ENCODE measurements around the gene EFHD2. TPM values are rescaled to one million over a fixed set of nuclear protein-coding genes. Genes with fewer than 3 reads are reported as not detected.
"Not testable (repeated sequence)": the region's sequence is repeated elsewhere in the genome, so short reads cannot be mapped to it uniquely, and the experiment has no call there.

EFHD2 gene
- total and polyA plus RNA-seq, 5 experiments from 2014 or later, result 25.3 to 129 (median 27.6) TPM

DNA sequence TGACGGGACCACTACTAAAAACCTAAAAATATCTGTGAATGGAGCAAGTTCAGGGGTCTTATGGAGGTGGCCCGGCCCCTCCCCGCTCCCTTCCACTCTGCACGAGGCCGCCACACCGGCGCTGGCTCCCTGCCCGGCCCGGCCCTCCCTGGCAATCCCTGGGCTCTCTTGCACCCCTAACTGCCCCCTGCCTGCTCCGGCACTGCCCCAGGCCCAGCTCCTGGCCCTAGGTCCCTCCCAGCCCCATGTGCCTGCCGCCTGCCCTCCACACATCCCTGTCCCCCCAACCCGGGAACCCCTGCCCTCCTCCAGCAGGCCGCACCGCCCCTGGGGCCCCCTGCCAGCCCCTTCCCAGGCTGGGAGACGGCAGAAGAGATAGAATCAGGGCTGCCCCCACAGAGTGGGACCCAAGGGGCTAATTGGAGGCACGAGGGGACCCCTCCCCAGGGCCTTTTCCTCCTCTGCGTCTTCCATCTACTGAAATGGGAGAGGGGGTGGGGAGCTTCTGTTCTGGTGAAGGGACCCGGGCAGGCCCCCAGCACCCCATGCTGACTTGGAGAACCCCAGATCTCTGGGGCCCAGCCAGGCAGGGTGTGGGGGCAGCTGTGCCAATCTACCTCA is 19.2 kb downstream of the EFHD2 start:
- H3K27ac Mint-ChIP-seq, result peak overlapping the region in 1 of 10 donors; percentile 43
- H3K9me3 Mint-ChIP-seq, result no peaks in the 10 kb centered on the region
- peaks cover 0 to 21% (median 9%) of the 10 kb centered on the region in 4 donors for H3K4me1 Mint-ChIP-seq
- no peak for ATAC-seq
- peaks cover 0 to 33% (median 3%) of the 10 kb centered on the region in 3 donors for H3K36me3 Mint-ChIP-seq
- DNase-seq, result no peak
- POLR2A ChIA-PET, result no interaction called here
- H3K27me3 Mint-ChIP-seq, result no peaks in the 10 kb centered on the region
- H3K4me3 Mint-ChIP-seq, result no peak overlapping the region

- ATAC-seq (no peak), DNase-seq (no peak)
- peaks cover 0 to 30% (median 3%) of the 10 kb centered on the region in 3 donors for H3K36me3 Mint-ChIP-seq
- POLR2A ChIA-PET, result no interaction called here
- H3K27me3 Mint-ChIP-seq, result no peaks in the 10 kb centered on the region
- H3K27ac Mint-ChIP-seq, result peak overlapping the region in 1 of 10 donors; percentile 65
- no peak overlapping the region for H3K4me3 Mint-ChIP-seq
- no peaks in the 10 kb centered on the region for H3K9me3 Mint-ChIP-seq
- peaks cover 0 to 15% (median 5%) of the 10 kb centered on the region in 4 donors for H3K4me1 Mint-ChIP-seq
Measured at GRCh38 chr1:15429701-15430149, 20.0 kb downstream of the EFHD2 start.

GRCh38 chr1:15430787-15431570 is 21.3 kb downstream of the EFHD2 start:
- ATAC-seq (peak; percentile 61 to 73), DNase-seq (peak; percentile 51 to 84 (median 69))
- H3K4me3 Mint-ChIP-seq, result no peak overlapping the region
- no peaks in the 10 kb centered on the region for H3K27me3 Mint-ChIP-seq
- POLR2A ChIA-PET, result interaction anchor here (1.0 kb wide), 1 partner anchor 108 kb away, joined by 5 read pairs; no protein-coding TSS in a partner anchor
- no peak overlapping the region for H3K27ac Mint-ChIP-seq
- peaks cover 0 to 21% (median 3%) of the 10 kb centered on the region in 3 donors for H3K36me3 Mint-ChIP-seq
- H3K9me3 Mint-ChIP-seq, result no peaks in the 10 kb centered on the region
- peaks cover 0 to 18% (median 5%) of the 10 kb centered on the region in 4 donors for H3K4me1 Mint-ChIP-seq

DNA sequence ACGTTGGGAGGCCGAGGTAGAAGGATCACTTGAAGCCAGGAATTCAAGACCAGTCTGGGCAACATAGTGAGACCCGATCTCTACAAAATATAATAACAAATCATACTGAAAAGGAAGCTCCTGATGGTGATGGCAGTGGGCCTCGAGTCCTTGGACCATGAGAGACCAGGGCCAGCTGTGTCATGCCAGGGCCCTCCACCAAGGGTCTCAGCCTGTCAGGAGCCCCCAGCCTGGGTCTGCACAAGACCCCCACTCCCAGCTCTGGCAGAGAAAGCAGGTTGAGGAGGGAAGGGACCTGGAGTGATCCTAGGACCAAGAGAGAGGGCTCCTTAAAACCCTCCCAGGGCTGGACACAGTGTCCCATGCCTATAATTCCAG is 21.9 kb downstream of the EFHD2 start:
- no peaks in the 10 kb centered on the region for H3K27me3 Mint-ChIP-seq
- ATAC-seq, result no peak
- H3K4me3 Mint-ChIP-seq, result no peak overlapping the region
- POLR2A ChIA-PET, result interaction anchor here (0.6 to 1.0 kb wide), 2 partner anchors 28 to 108 kb away, joined by 5 read pairs; no protein-coding TSS in a partner anchor
- H3K4me1 Mint-ChIP-seq, result peaks cover 0 to 12% (median 1%) of the 10 kb centered on the region in 4 donors
- no peaks in the 10 kb centered on the region for H3K9me3 Mint-ChIP-seq
- peaks cover 0 to 16% (median 0%) of the 10 kb centered on the region in 3 donors for H3K36me3 Mint-ChIP-seq
- no peak overlapping the region for H3K27ac Mint-ChIP-seq
- no peak for DNase-seq

GRCh38 chr1:15432324-15432723 is 22.6 kb downstream of the EFHD2 start:
- POLR2A ChIA-PET, result no interaction called here
- H3K36me3 Mint-ChIP-seq, result peaks cover 0 to 11% (median 0%) of the 10 kb centered on the region in 3 donors
- H3K27ac Mint-ChIP-seq, result no peak overlapping the region

GRCh38 chr1:15433471-15433870 is 23.8 kb downstream of the EFHD2 start:
- Mint-ChIP-seq H3K4me3 (no peak overlapping the region), H3K27ac (no peak overlapping the region), H3K36me3 (peaks cover 0 to 4% (median 0%) of the 10 kb centered on the region in 3 donors), H3K27me3 (no peaks in the 10 kb centered on the region), H3K4me1 (peaks cover 0 to 7% (median 1%) of the 10 kb centered on the region in 4 donors), H3K9me3 (no peaks in the 10 kb centered on the region)
- DNase-seq (no peak), ATAC-seq (no peak)
- POLR2A ChIA-PET, result no interaction called here

More at GRCh38 chr1:15432324-15432723, 22.6 kb downstream of the EFHD2 start:
- ATAC-seq (no peak), DNase-seq (no peak)
- Mint-ChIP-seq H3K27me3 (no peaks in the 10 kb centered on the region), H3K4me3 (no peak overlapping the region), H3K9me3 (no peaks in the 10 kb centered on the region), H3K4me1 (peaks cover 0 to 10% (median 1%) of the 10 kb centered on the region in 4 donors)

DNA sequence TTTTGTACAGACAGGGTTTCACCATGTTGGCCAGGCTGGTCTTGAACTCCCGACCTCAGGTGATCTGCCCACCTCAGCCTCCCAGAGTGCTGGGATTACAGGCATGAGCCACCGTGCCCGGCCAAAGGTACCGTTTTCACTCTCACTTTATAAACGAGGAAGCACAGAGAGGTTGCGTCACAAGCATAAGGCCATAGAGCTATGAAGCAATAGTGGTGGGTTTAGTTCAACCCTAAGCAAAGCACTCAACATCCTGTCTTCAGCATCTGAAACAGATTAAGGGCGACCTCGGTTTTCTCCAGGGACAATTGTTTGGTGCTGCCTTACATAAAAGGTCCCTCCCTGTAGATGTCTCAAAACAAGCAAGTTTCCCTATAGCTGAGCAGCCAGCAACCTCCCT is 25.1 kb downstream of the EFHD2 start:
- H3K9me3 Mint-ChIP-seq, ATAC-seq, DNase-seq, H3K36me3 Mint-ChIP-seq, H3K4me1 Mint-ChIP-seq, POLR2A ChIA-PET, H3K27me3 Mint-ChIP-seq, H3K4me3 Mint-ChIP-seq: not testable (repeated sequence)
- peak overlapping the region in 1 of 10 donors; percentile 25 for H3K27ac Mint-ChIP-seq

GRCh38 chr1:15435239-15436077 is 25.8 kb downstream of the EFHD2 start:
- peaks cover 0 to under 1% (median 0%) of the 10 kb centered on the region in 3 donors for H3K36me3 Mint-ChIP-seq
- no peaks in the 10 kb centered on the region for H3K9me3 Mint-ChIP-seq
- H3K27me3 Mint-ChIP-seq, result no peaks in the 10 kb centered on the region
- ATAC-seq, result no peak
- peaks cover 0 to 5% (median 1%) of the 10 kb centered on the region in 4 donors for H3K4me1 Mint-ChIP-seq
- peak overlapping the region in 2 of 10 donors; percentile 25 to 57 for H3K27ac Mint-ChIP-seq
- POLR2A ChIA-PET, result no interaction called here
- no peak for DNase-seq
- no peak overlapping the region for H3K4me3 Mint-ChIP-seq

GRCh38 chr1:15436881-15437442 is 27.3 kb downstream of the EFHD2 start:
- no peaks in the 10 kb centered on the region for H3K36me3 Mint-ChIP-seq
- ATAC-seq, result no peak
- peak overlapping the region in 2 of 10 donors; percentile 27 to 40 for H3K27ac Mint-ChIP-seq
- peaks cover 0 to 5% (median 0%) of the 10 kb centered on the region in 4 donors for H3K4me1 Mint-ChIP-seq
- no peak overlapping the region for H3K4me3 Mint-ChIP-seq
- peaks cover 0 to 3% (median 0%) of the 10 kb centered on the region in 5 donors for H3K27me3 Mint-ChIP-seq
- no peaks in the 10 kb centered on the region for H3K9me3 Mint-ChIP-seq
- POLR2A ChIA-PET, result no interaction called here
- DNase-seq, result no peak

- peaks cover 0 to 3% (median 0%) of the 10 kb centered on the region in 5 donors for H3K27me3 Mint-ChIP-seq
- H3K36me3 Mint-ChIP-seq, result no peaks in the 10 kb centered on the region
- no peak overlapping the region for H3K4me3 Mint-ChIP-seq
- no peaks in the 10 kb centered on the region for H3K9me3 Mint-ChIP-seq
- no peak overlapping the region for H3K27ac Mint-ChIP-seq
- H3K4me1 Mint-ChIP-seq, result peaks cover 0 to 5% (median 0%) of the 10 kb centered on the region in 4 donors
- ATAC-seq (no peak), DNase-seq (no peak)
- POLR2A ChIA-PET, result no interaction called here
Measured at GRCh38 chr1:15439325-15439724, 29.6 kb downstream of the EFHD2 start.

GRCh38 chr1:15440357-15440756 is 30.7 kb downstream of the EFHD2 start:
- H3K27ac Mint-ChIP-seq, result no peak overlapping the region
- DNase-seq (no peak), ATAC-seq (no peak)
- POLR2A ChIA-PET, result no interaction called here
- peaks cover 0 to 5% (median 2%) of the 10 kb centered on the region in 5 donors for H3K27me3 Mint-ChIP-seq
- no peaks in the 10 kb centered on the region for H3K4me1 Mint-ChIP-seq
- no peaks in the 10 kb centered on the region for H3K9me3 Mint-ChIP-seq
- H3K36me3 Mint-ChIP-seq, result no peaks in the 10 kb centered on the region
- H3K4me3 Mint-ChIP-seq, result no peak overlapping the region

GRCh38 chr1:15441247-15441646 is 31.6 kb downstream of the EFHD2 start:
- POLR2A ChIA-PET, result no interaction called here
- H3K4me1 Mint-ChIP-seq, result peaks cover 0 to 4% (median 0%) of the 10 kb centered on the region in 4 donors
- peaks cover 3 to 10% (median 6%) of the 10 kb centered on the region in 5 donors for H3K27me3 Mint-ChIP-seq
- no peak for ATAC-seq
- H3K36me3 Mint-ChIP-seq, result no peaks in the 10 kb centered on the region
- H3K27ac Mint-ChIP-seq, result no peak overlapping the region
- DNase-seq, result no peak
- no peak overlapping the region for H3K4me3 Mint-ChIP-seq
- no peaks in the 10 kb centered on the region for H3K9me3 Mint-ChIP-seq

Measured in naive thymus-derived CD8-positive, alpha-beta T cell (primary cell).